NCI-H2029 (cell line): ENCODE results near the gene CD3D.

ENCODE experiments used
- DNase-seq: peaks from one replicate; lab custom pipeline; 2025; lab: John Stamatoyannopoulos, UW

The CD3D gene

GRCh38 chr11:118301600-118302195 is 40.8 kb downstream of the CD3D start:
- DNase-seq = no peak

- no peak for DNase-seq
Observed at GRCh38 chr11:118295815-118296454, 46.6 kb downstream of the CD3D start.

GRCh38 chr11:118295199-118295598 is 47.3 kb downstream of the CD3D start:
- DNase-seq = no peak

- DNase-seq = no peak
Observed at GRCh38 chr11:118294053-118294452, 48.5 kb downstream of the CD3D start.

- DNase-seq = no peak
Observed at GRCh38 chr11:118291477-118292135, 50.9 kb downstream of the CD3D start.

GRCh38 chr11:118290923-118291322 is 51.6 kb downstream of the CD3D start:
- DNase-seq = peak; percentile 11

- DNase-seq = no peak
Observed at GRCh38 chr11:118289401-118289800, 53.1 kb downstream of the CD3D start.
